Measurements from ENCODE around the gene PNPLA2. TPM values are rescaled to one million over a fixed set of nuclear protein-coding genes. Genes with fewer than 3 reads are reported as not detected.

The PNPLA2 gene
- total RNA-seq, 2 donors from 2014 or later, result 61.8 to 115 TPM

- TF ChIP-seq POLR2A (IDR thresholded peaks at IDR 0.05) (no peak), CTCF (IDR thresholded peaks at IDR 0.05) (no peak), POLR2AphosphoS5 (IDR thresholded peaks at IDR 0.05) (no peak)
- peak overlapping the region; percentile 37 to 44 for H3K4me3 ChIP-seq
- H3K27me3 ChIP-seq (replicated peaks; ENCODE audit: insufficient read depth), result no peaks in the 10 kb centered on the region
- 10% methylated on average over 23 of the region's 71 CpGs for WGBS
- H3K4me1 ChIP-seq (replicated peaks), result peaks cover 21% of the 10 kb centered on the region
- DNase-seq (ENCODE audit: low spot score), result no peak
- no peaks in the 10 kb centered on the region for H3K36me3 ChIP-seq
- H3K9me3 ChIP-seq, result no peaks in the 10 kb centered on the region
- intact Hi-C loops (cut with DNase I), result loop anchor here (5.0 to 10.0 kb wide), 4 partner anchors 63 to 616 kb away; partner anchors contain the start of genes AP2A2 and CHID1
- H3K27ac ChIP-seq, result no peak overlapping the region
Observed at GRCh38 chr11:849104-849824, 30.6 kb downstream of the PNPLA2 start.

- Histone ChIP-seq H3K27me3 (replicated peaks; ENCODE audit: insufficient read depth) (no peaks in the 10 kb centered on the region), H3K27ac (no peak overlapping the region), H3K36me3 (no peaks in the 10 kb centered on the region), H3K4me3 (peak overlapping the region; percentile 37 to 44), H3K9me3 (no peaks in the 10 kb centered on the region), H3K4me1 (replicated peaks) (peaks cover 16% of the 10 kb centered on the region)
- intact Hi-C loops (cut with DNase I), result loop anchor here (2.0 to 10.0 kb wide), 5 partner anchors 62 to 615 kb away; partner anchors contain the start of genes AP2A2 and CHID1
- TF ChIP-seq POLR2AphosphoS5 (IDR thresholded peaks at IDR 0.05) (no peak), CTCF (IDR thresholded peaks at IDR 0.05) (no peak), POLR2A (IDR thresholded peaks at IDR 0.05) (no peak)
- no peak for DNase-seq (ENCODE audit: low spot score)
- 27% methylated on average over 52 of the region's 97 CpGs for WGBS
Observed at GRCh38 chr11:849951-850774, 31.4 kb downstream of the PNPLA2 start.

GRCh38 chr11:850775-851763 lies 32.4 kb downstream of the PNPLA2 start:
- DNase-seq (ENCODE audit: low spot score), result no peak
- Histone ChIP-seq H3K4me3 (no peak overlapping the region), H3K36me3 (no peaks in the 10 kb centered on the region), H3K9me3 (no peaks in the 10 kb centered on the region), H3K4me1 (replicated peaks) (peaks cover 15% of the 10 kb centered on the region), H3K27ac (no peak overlapping the region), H3K27me3 (replicated peaks; ENCODE audit: insufficient read depth) (no peaks in the 10 kb centered on the region)
- WGBS, result 64% methylated on average over 19 of the region's 28 CpGs
- intact Hi-C loops (cut with DNase I), result loop anchor here (2.0 kb wide), 1 partner anchor 200 kb away; no protein-coding TSS in a partner anchor
- TF ChIP-seq POLR2A (IDR thresholded peaks at IDR 0.05) (no peak), POLR2AphosphoS5 (IDR thresholded peaks at IDR 0.05) (no peak)

- Histone ChIP-seq H3K27me3 (replicated peaks; ENCODE audit: insufficient read depth) (no peaks in the 10 kb centered on the region), H3K4me3 (no peak overlapping the region), H3K4me1 (replicated peaks) (peaks cover 15% of the 10 kb centered on the region), H3K27ac (no peak overlapping the region), H3K36me3 (no peaks in the 10 kb centered on the region), H3K9me3 (no peaks in the 10 kb centered on the region)
- intact Hi-C loops (cut with DNase I), result no loop called here
- TF ChIP-seq POLR2A (IDR thresholded peaks at IDR 0.05) (no peak), CTCF (IDR thresholded peaks at IDR 0.05) (no peak), POLR2AphosphoS5 (IDR thresholded peaks at IDR 0.05) (no peak)
- no peak for DNase-seq (ENCODE audit: low spot score)
- WGBS, result 84% methylated on average over 15 of the region's 15 CpGs
Observed at GRCh38 chr11:852762-853161, 34.0 kb downstream of the PNPLA2 start.
